ENCODE results near the gene GLIPR1.

GRCh38 chr12:75446857-75447256 lies 33.7 kb upstream of the GLIPR1 start:
- TF ChIP-seq CTCF (IDR thresholded peaks at IDR 0.05) (no peak), POLR2A (IDR thresholded peaks at IDR 0.05) (no peak)

Measured in esophagus squamous epithelium (tissue), 4 donors.